ENCODE data around the gene CHCT1.
A peak's percentile ranks its signal among the peaks of the same experiment; 100 is the strongest.

CHCT1 gene

GRCh38 chr17:60442271-60443173 lies 20.2 kb downstream of the CHCT1 start:
- no CpG with 5 or more reads among the region's 6 CpGs for WGBS (ENCODE audit: extremely low coverage, insufficient coverage, insufficient read length)
- Histone ChIP-seq H3K27ac (ENCODE audit: low read depth, low read length) (no peak overlapping the region), H3K23ac (ENCODE audit: low read length) (no peak overlapping the region), H3K79me1 (ENCODE audit: low read length) (no peaks in the 10 kb centered on the region), H3K36me3 (ENCODE audit: control insufficient read depth in 1 of 2, insufficient read depth in 2 of 2, low read length in 2 of 2) (peaks cover 3 to 4% of the 10 kb centered on the region in 2 experiments), H3K9ac (ENCODE audit: low read length) (no peak overlapping the region), H3K27me3 (ENCODE audit: insufficient read depth, low read length) (no peaks in the 10 kb centered on the region), H2BK12ac (ENCODE audit: low read length) (no peak overlapping the region), H3K4me2 (ENCODE audit: low read length) (no peak overlapping the region), H3K9me3 (ENCODE audit: insufficient read depth, low read depth, low read length) (no peaks in the 10 kb centered on the region), H3K79me2 (ENCODE audit: control insufficient read depth, insufficient read depth, low read length, poor library complexity) (no peaks in the 10 kb centered on the region), H3K4me1 (ENCODE audit: control insufficient read depth in 1 of 2, insufficient read depth in 2 of 2, low read length in 2 of 2) (no peaks in the 10 kb centered on the region), H2BK5ac (ENCODE audit: low read depth, low read length, poor library complexity) (no peak overlapping the region), H3K18ac (ENCODE audit: low read length) (no peak overlapping the region), H2AK5ac (ENCODE audit: low read length) (no peak overlapping the region), H3K14ac (ENCODE audit: low read length) (no peak overlapping the region), H3K4me3 (ENCODE audit: low read depth, low read length) (no peak overlapping the region), H4K12ac (ENCODE audit: low read depth, low read length) (no peak overlapping the region), H4K91ac (ENCODE audit: low read depth, low read length) (no peak overlapping the region), H4K8ac (ENCODE audit: low read depth, low read length) (no peak overlapping the region), H2AFZ (ENCODE audit: insufficient read depth, low read length, poor library complexity) (no peak overlapping the region), H2BK120ac (ENCODE audit: insufficient read depth, low read length, poor library complexity) (no peak overlapping the region), H3K4ac (ENCODE audit: low read depth, low read length) (no peak overlapping the region)
- peak in 1 of 2 donors; percentile 17 for DNase-seq

DNA sequence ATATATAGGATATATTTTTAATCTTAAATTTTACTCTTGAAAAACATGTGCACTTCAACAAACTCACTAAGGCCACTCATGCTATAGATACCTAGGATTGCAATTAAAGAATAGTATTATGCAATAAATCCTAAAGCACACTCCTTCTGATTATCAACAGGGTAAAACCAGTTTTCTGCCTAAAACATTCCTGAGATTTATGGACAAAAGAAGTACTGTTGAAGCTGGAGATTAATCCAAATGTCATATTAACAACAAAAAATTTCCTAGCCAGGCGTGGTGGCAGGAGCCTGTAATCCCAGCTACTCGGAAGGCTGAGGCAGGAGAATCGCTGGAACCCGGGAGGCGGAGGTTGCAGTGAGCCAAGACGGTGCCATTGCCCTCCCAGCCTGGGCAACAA lies 21.4 kb downstream of the CHCT1 start:
- Histone ChIP-seq H2AK5ac (ENCODE audit: low read length) (no peak overlapping the region), H2BK5ac (ENCODE audit: low read depth, low read length, poor library complexity) (no peak overlapping the region), H3K9ac (ENCODE audit: low read length) (no peak overlapping the region), H3K27me3 (ENCODE audit: insufficient read depth, low read length) (no peaks in the 10 kb centered on the region), H3K36me3 (ENCODE audit: control insufficient read depth in 1 of 2, insufficient read depth in 2 of 2, low read length in 2 of 2) (peaks cover 7% of the 10 kb centered on the region in 2 experiments), H3K27ac (ENCODE audit: low read depth, low read length) (no peak overlapping the region), H4K12ac (ENCODE audit: low read depth, low read length) (no peak overlapping the region), H3K14ac (ENCODE audit: low read length) (no peak overlapping the region), H3K4me3 (ENCODE audit: low read depth, low read length) (no peak overlapping the region), H3K4me2 (ENCODE audit: low read length) (no peak overlapping the region), H4K8ac (ENCODE audit: low read depth, low read length) (no peak overlapping the region), H3K18ac (ENCODE audit: low read length) (no peak overlapping the region), H3K4ac (ENCODE audit: low read depth, low read length) (no peak overlapping the region), H3K4me1 (ENCODE audit: control insufficient read depth in 1 of 2, insufficient read depth in 2 of 2, low read length in 2 of 2) (no peaks in the 10 kb centered on the region), H3K79me1 (ENCODE audit: low read length) (no peaks in the 10 kb centered on the region), H4K91ac (ENCODE audit: low read depth, low read length) (no peak overlapping the region), H3K23ac (ENCODE audit: low read length) (no peak overlapping the region), H2BK120ac (ENCODE audit: insufficient read depth, low read length, poor library complexity) (no peak overlapping the region), H2BK12ac (ENCODE audit: low read length) (no peak overlapping the region), H3K79me2 (ENCODE audit: control insufficient read depth, insufficient read depth, low read length, poor library complexity) (no peaks in the 10 kb centered on the region), H3K9me3 (ENCODE audit: insufficient read depth, low read depth, low read length) (no peaks in the 10 kb centered on the region), H2AFZ (ENCODE audit: insufficient read depth, low read length, poor library complexity) (no peak overlapping the region)
- no peak for DNase-seq
- WGBS (ENCODE audit: extremely low coverage, insufficient coverage, insufficient read length), result no CpG with 5 or more reads among the region's 6 CpGs

DNA sequence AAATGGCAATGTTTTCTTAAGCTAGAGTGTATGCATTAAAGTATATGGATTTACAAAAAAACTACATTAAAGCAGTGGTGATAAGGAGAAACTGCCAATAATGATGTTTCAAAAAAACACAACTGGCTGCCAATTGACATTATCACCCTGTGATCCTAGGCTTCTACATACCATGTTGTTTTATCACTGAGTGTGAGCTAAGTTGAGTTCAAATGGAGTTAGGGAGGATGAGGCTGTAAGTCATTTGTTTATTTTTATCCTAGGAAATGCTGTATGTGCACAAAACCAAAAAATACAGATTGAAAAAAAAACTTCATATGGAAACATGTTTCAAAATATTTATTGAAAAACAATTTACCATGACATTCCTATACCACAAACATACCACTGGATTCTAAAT lies 22.9 kb downstream of the CHCT1 start:
- Histone ChIP-seq H3K4me2 (ENCODE audit: low read length) (no peak overlapping the region), H3K27me3 (ENCODE audit: insufficient read depth, low read length) (no peaks in the 10 kb centered on the region), H2BK5ac (ENCODE audit: low read depth, low read length, poor library complexity) (no peak overlapping the region), H2BK12ac (ENCODE audit: low read length) (no peak overlapping the region), H3K23ac (ENCODE audit: low read length) (no peak overlapping the region), H3K4me1 (ENCODE audit: control insufficient read depth in 1 of 2, insufficient read depth in 2 of 2, low read length in 2 of 2) (no peaks in the 10 kb centered on the region), H3K27ac (ENCODE audit: low read depth, low read length) (no peak overlapping the region), H2AFZ (ENCODE audit: insufficient read depth, low read length, poor library complexity) (no peak overlapping the region), H4K8ac (ENCODE audit: low read depth, low read length) (no peak overlapping the region), H3K4me3 (ENCODE audit: low read depth, low read length) (no peak overlapping the region), H4K12ac (ENCODE audit: low read depth, low read length) (no peak overlapping the region), H3K18ac (ENCODE audit: low read length) (no peak overlapping the region), H3K14ac (ENCODE audit: low read length) (no peak overlapping the region), H4K91ac (ENCODE audit: low read depth, low read length) (no peak overlapping the region), H3K36me3 (ENCODE audit: control insufficient read depth in 1 of 2, insufficient read depth in 2 of 2, low read length in 2 of 2) (peaks cover 15 to 16% of the 10 kb centered on the region in 2 experiments), H3K79me1 (ENCODE audit: low read length) (no peaks in the 10 kb centered on the region), H3K4ac (ENCODE audit: low read depth, low read length) (no peak overlapping the region), H3K9ac (ENCODE audit: low read length) (no peak overlapping the region), H3K79me2 (ENCODE audit: control insufficient read depth, insufficient read depth, low read length, poor library complexity) (no peaks in the 10 kb centered on the region), H2AK5ac (ENCODE audit: low read length) (no peak overlapping the region), H2BK120ac (ENCODE audit: insufficient read depth, low read length, poor library complexity) (no peak overlapping the region), H3K9me3 (ENCODE audit: insufficient read depth, low read depth, low read length) (no peaks in the 10 kb centered on the region)
- DNase-seq, result no peak

DNA sequence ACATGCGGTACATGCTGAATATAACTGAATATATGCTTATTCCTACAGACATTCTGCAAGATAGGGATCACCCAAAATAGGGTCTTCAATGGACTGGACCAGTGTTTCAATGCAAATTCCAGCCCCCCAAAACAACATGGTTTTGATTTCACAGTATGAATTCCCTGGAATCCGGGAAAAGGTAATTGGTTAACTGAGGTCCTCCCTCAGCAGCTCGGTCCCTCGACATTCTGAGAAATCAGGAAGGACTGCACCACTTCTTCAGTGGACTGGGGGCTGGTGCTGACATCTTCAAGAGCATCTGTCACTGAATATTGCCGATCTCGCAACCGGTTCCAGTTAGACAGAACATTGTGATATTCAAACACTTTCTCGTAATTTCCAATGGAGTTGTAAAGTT lies 25.1 kb downstream of the CHCT1 start:
- Histone ChIP-seq H3K27me3 (ENCODE audit: insufficient read depth, low read length) (no peaks in the 10 kb centered on the region), H3K36me3 (ENCODE audit: control insufficient read depth in 1 of 2, insufficient read depth in 2 of 2, low read length in 2 of 2) (peaks cover 19 to 23% of the 10 kb centered on the region in 2 experiments), H3K79me1 (ENCODE audit: low read length) (no peaks in the 10 kb centered on the region), H2AFZ (ENCODE audit: insufficient read depth, low read length, poor library complexity) (no peak overlapping the region), H3K79me2 (ENCODE audit: control insufficient read depth, insufficient read depth, low read length, poor library complexity) (no peaks in the 10 kb centered on the region), H3K23ac (ENCODE audit: low read length) (no peak overlapping the region), H4K91ac (ENCODE audit: low read depth, low read length) (no peak overlapping the region), H4K12ac (ENCODE audit: low read depth, low read length) (no peak overlapping the region), H3K9me3 (ENCODE audit: insufficient read depth, low read depth, low read length) (no peaks in the 10 kb centered on the region), H3K14ac (ENCODE audit: low read length) (no peak overlapping the region), H3K18ac (ENCODE audit: low read length) (no peak overlapping the region), H3K4me2 (ENCODE audit: low read length) (no peak overlapping the region), H2BK5ac (ENCODE audit: low read depth, low read length, poor library complexity) (no peak overlapping the region), H3K4me1 (ENCODE audit: control insufficient read depth in 1 of 2, insufficient read depth in 2 of 2, low read length in 2 of 2) (no peaks in the 10 kb centered on the region), H3K27ac (ENCODE audit: low read depth, low read length) (no peak overlapping the region), H3K4ac (ENCODE audit: low read depth, low read length) (no peak overlapping the region), H4K8ac (ENCODE audit: low read depth, low read length) (no peak overlapping the region), H2BK12ac (ENCODE audit: low read length) (no peak overlapping the region), H2AK5ac (ENCODE audit: low read length) (no peak overlapping the region), H2BK120ac (ENCODE audit: insufficient read depth, low read length, poor library complexity) (no peak overlapping the region), H3K9ac (ENCODE audit: low read length) (no peak overlapping the region), H3K4me3 (ENCODE audit: low read depth, low read length) (no peak overlapping the region)
- WGBS (ENCODE audit: extremely low coverage, insufficient coverage, insufficient read length), result no CpG with 5 or more reads among the region's 8 CpGs
- DNase-seq, result no peak
